GM21447 (cell line): Measurements from ENCODE around the gene RSPH4A.
"Not testable (repeated sequence)": the region's sequence is repeated elsewhere in the genome, so short reads cannot be mapped to it uniquely, and the experiment has no call there.

Source experiments
- ATAC-seq: cut with Tn5 transposase; IDR thresholded peaks from one replicate; pipeline ENCODE4 v1.9.1; 2021; ENCODE audit not compliant: unreplicated experiment

The RSPH4A gene

GRCh38 chr6:116615937-116616736 lies at the start of gene RSPH4A:
TSS of gene RSPH4A (plus strand) at chr6:116616479. CDS start at chr6:116616624, 145 bp downstream.
- ATAC-seq, result peak; percentile 99

GRCh38 chr6:116568111-116568510 lies 48.2 kb upstream of the RSPH4A start:
- ATAC-seq, result no peak

GRCh38 chr6:116568821-116569755 lies 47.2 kb upstream of the RSPH4A start:
- no peak for ATAC-seq

- peak; percentile 90 for ATAC-seq
Measured at GRCh38 chr6:116570856-116571682, 45.2 kb upstream of the RSPH4A start, which contains the start of gene RWDD1. TSS of gene RWDD1 (plus strand) at chr6:116571504. CDS start at chr6:116571583, 79 bp downstream.

GRCh38 chr6:116571683-116572000 lies 44.6 kb upstream of the RSPH4A start:
- no peak for ATAC-seq

GRCh38 chr6:116572162-116572561 lies 44.1 kb upstream of the RSPH4A start:
- no peak for ATAC-seq

- ATAC-seq, result no peak
Measured at GRCh38 chr6:116575227-116575626, 41.1 kb upstream of the RSPH4A start.

GRCh38 chr6:116577486-116577885 lies 38.8 kb upstream of the RSPH4A start:
- no peak for ATAC-seq

- no peak for ATAC-seq
Measured at GRCh38 chr6:116578335-116578734, 37.9 kb upstream of the RSPH4A start.

GRCh38 chr6:116579143-116579542 lies 37.1 kb upstream of the RSPH4A start:
- no peak for ATAC-seq

- ATAC-seq, result no peak
Measured at GRCh38 chr6:116580198-116580597, 36.1 kb upstream of the RSPH4A start.

- ATAC-seq, result no peak
Measured at GRCh38 chr6:116586276-116586675, 30.0 kb upstream of the RSPH4A start.

- no peak for ATAC-seq
Measured at GRCh38 chr6:116586738-116587137, 29.5 kb upstream of the RSPH4A start.

- ATAC-seq, result no peak
Measured at GRCh38 chr6:116595247-116595646, 21.0 kb upstream of the RSPH4A start.

GRCh38 chr6:116596815-116597214 lies 19.5 kb upstream of the RSPH4A start:
- ATAC-seq, result no peak

- ATAC-seq, result not testable (repeated sequence)
Measured at GRCh38 chr6:116603916-116604315, 12.4 kb upstream of the RSPH4A start.

- ATAC-seq, result not testable (repeated sequence)
Measured at GRCh38 chr6:116604868-116605267, 11.4 kb upstream of the RSPH4A start.

- ATAC-seq, result no peak
Measured at GRCh38 chr6:116605935-116606334, 10.3 kb upstream of the RSPH4A start.

GRCh38 chr6:116611056-116611455 lies 5.2 kb upstream of the RSPH4A start:
- no peak for ATAC-seq

- ATAC-seq, result peak; percentile 40
Measured at GRCh38 chr6:116616737-116617053, 416 bp downstream of the RSPH4A start.
